T-helper 1 cell (primary cell): Measurements from ENCODE around the gene RBCK1.

Experiments
- DNase-seq, 5 donors: peaks; one replicate each; pipeline ENCODE4 v3.0.0-alpha.2; 2012 to 2020

Gene RBCK1

DNA sequence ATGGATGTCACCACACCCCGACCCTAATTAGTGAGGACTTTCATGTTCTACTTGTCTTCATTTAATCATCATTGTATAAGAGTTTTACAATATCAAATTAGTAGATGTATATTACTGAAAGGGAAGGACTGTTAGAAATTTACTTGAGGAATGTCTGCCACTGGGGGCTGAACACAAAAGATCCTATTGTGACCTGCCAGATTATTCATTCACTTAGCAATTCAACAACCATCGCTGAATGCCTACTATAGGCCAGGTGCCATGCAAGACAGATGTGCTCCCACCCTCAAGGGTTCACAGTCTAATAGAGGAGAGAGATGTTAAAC lies 8.0 kb upstream of the RBCK1 start:
- DNase-seq: no peak

DNA sequence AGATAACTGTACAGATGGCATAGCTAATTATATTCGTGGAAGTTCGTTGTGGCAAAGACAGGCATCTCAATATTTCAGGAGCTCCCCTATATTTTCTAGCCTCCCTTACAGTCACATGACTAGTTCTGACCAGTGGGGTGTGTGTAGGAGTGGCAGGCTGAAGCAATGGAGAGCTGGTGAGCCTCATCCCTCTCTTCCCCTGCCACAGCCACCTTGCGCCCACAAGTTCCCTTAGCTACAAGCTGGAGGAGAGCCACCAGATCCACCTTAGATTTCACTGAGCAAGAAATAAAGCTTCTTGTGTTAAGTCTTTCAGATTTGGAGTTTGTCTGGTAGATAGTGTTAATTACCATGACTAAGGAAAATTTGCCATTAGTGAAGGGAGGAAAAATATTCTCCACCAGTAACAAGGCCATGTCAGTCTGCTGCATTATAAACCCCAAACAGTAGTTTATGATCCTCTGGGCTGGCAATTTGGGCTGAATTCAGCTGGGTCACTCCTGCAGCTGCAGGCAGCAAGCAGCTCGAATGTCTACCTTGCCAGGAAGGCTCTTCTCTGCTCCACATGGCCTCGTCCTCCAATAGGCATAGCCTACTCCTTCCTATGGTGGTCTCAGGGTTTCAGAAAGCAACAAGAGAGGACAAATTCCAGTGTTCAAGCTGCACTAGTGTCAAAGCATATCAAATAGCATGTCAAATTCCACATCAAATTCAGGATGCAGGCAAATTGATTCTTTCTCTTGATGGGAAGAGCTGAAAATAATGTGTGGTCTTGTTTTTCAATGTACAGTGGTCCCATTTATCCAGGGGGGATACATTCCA lies 7.4 kb upstream of the RBCK1 start:
- DNase-seq: no peak

DNA sequence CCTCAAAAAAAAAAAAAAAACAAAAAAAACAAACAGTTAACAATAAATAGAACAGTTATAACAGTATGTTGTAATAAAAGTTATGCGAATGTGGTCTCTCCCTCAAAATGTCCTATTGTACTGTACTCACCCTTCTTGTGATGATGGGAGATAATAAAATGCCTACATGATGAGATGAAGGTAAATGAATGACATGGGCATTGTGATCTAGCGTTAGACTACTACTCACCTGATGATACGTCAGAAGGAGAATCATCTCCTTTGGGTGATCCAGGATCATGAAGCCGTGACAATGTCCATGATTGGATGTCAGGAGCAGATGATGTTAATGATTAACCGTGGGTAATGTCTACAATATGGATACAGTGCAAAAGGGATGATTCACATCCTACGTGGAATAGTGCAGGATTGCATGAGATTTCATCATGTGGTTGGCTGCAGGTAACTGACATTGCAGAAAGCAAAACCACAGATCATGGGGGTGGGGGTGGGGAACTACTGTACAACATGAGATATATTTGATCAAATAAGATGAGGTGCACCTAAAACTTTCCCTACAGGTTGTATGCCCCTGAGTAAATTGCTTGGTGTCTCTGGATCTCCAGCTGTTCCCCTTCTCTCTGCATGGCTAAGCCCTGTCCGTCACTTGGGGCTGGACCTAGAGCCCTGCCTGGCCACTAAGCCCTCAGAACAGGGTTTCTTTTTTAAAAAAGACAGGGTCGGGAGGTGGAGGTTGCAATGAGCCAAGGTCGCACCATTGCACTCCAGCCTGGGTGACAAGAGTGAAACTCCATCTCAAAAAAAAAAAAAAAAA lies 6.2 kb upstream of the RBCK1 start:
- DNase-seq: peak in 1 of 5 donors; percentile 62

DNA sequence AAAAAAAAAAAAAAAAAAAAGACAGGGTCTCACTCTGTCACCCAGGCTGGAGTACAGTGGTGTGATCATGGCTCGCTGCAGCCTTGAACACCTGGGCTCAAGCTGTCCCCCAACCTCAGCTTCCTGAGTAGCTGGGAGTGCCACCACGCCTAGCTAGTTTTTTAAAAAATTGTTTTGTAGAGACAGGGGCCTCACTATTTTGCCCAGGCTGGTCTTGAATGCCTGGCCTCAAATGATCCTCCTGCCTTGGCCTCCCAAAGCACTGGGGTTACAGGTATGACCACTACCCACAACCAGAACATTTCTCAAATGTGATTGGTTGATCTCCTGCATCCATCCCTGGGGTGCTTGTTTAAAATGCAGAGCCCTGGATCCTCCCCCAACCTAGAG lies 5.6 kb upstream of the RBCK1 start:
- DNase-seq: no peak

DNA sequence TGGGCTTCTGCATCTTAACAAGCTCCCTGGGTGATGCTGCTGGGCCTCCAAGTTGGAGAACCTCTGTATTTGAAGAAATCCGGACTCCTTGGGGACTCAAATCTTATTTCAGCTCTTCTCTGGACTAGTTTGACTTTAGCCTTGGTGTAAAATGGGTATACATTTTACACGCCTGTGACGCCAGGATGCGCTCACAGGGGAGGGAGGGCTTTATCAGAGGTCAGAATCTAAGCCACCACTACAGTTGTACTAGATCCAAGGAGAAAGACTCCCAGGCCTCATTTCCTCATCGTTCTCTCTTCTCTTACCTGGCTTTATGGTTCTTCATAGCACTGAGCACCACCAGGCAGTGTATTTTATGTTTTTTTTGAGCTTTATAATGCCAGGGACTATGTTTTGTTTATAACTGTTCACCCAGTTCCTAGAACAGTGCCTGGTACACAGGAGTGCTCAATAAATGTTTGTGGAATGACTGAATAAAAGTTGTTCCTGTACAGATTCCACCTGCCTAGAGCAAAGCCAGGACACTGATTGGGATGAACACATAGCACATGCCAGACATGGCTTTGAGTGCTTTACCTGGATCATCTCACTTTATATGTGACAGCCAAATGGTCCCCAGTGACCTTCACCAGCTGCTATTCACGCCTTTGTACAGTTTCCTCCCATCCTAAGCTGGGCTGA lies 5.1 kb upstream of the RBCK1 start:
- no peak for DNase-seq

DNA sequence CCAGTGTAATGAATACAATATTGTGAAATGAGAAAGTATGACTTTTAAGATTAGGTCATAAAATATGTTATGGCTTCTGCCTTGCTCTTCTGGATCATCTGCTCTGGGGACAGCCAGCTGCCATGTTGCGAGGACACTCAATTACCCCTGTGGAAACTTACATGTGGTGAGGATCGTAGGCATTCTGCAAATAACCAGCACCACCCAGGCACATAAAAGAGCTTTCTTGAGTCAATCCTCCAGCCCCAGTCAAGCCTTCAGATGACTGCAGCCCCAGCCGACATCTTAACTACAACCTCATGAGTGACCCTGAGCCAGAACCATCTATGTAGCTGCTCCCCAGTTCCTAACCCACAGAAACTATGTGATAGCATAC lies 4.5 kb upstream of the RBCK1 start:
- DNase-seq: no peak

DNA sequence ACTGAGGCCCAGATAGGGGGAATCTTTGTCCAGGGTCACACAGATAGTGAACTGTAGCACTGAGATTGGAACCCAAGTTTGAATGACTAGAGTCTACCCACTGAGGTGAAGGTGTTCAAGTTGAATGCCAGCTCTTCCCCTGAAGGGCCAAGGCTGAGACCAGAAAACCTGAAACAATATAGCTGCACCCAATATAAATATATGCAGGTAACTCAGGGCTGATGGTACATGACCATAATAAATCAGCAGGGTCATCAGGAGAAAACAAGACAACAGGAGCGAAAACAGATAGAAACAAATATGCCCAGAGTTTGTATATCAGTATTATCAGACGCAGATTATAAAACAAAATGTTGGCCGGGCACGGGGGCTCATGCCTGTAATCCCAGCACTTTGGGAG lies 4.0 kb upstream of the RBCK1 start:
- no peak for DNase-seq

DNA sequence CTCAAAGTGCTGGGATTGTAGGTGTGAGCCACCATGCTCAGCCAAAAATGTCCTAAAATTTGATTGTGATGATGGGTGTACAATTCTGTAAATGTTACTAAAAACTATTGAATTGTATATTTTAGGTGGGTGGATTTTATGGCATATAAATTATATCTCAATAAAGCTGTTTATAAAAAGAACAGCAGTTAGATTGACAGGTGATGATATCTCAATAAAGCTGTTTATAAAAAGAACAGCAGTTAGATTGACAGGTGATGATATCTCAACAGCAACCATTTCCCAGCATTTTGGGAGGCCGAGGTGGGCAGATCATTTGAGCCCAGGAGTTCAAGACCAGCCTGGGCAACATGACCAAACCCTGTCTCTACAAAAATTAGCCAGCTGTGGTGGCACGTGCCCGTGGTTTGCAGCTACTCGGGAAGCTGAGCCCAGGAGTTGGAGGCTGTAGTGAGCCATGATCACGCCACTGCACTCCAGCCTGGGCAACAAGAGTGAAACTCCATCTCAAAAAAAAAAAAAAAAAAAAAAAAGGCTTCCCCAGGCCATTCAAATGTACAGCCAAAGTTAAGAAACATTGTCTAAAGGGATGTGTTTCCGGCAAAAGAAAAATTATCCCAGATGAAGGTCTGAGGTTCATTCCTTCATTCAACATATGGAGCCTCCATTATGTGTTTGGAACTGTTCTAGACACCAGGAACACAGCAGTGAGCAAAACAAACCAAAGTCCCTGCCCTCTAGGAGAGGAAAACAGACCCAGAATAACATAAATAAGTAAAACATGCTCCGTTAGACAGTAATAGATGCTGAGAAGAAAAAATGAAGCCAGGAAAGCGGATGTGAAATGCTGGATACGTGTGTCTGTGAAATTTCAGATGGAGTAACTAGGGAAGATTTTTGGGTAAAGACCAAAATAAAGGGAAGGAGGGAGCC lies 1.6 kb upstream of the RBCK1 start:
- DNase-seq: no peak

DNA sequence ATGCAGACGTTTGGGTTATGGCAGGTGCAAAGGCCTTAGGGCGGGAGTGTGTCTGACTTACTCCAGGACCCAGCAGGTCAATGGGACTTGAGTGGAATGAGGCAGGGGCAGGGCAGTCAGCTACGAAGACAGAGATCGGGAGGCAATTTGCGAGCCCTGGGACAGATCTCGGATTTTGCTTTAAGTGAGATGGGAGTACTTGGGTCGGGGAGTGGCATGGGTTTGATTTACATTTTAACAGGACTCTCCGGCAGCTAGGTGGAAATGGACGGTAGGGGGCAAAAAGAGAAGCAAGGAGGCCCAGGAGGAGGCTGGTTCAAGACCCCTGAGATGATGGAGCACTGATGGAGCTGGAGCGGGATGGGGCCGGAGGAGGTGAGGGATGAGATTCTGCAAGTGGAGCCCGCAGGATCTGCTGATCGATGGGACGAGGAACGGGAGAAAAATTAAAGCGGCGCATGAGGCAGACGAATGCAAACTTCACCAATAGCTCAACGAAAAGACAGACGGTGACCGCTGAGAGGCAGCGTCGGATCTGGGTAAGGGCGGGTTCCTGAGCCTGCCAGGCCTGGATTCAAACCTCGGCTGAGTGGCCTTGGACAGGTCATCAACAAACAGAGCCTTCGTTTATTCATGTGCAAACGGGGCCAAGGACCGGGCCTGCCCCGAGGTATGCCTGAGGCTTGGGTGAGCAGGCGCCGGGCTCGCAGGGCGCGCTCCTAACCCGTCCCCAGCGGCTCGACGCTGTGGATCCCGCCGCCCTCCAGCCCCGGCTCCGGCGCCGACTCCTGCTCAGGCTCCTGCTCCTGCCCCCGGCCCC lies 756 bp upstream of the RBCK1 start:
- DNase-seq: peak; percentile 56 to 80 (median 63)

DNA sequence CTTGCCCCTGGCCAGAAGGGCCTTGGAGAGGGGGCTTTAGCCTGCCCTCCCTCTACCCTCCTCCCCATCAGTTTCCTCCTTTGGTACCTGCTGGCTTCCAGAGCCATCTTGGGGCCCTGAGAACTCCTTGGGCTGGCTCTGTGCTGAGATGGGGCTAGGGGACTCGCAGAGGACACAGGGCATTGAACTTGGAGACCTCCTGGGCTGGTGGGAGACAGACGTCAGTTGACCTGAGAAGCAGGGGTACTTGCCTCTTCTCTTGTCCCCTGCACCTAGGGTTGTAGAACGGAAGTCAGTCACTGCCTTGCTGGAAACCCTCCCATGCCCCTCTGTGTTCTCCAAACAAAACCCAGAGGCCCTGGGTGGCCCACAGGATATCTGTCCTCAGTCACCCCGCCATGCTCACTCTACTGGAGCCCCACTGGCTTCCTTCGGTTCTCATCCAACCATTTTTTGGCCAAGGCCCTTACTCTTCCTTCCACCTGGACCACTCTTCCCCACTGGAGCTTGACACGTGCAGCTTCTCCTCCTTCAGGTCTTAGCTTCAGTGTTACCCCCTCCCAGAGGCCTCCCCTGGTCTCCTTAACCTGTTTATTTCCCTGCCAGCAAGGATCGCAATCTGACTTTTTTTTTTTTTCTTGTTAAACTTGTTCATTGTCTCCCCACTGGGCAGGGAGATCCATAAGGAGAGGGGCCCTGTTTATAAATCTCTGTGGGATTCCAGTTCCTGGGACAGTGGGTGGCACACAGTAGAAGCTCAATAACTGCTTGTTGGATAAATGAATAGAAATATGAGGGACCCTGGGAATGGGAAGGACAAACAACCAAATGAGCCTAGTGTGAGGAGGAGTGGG lies 971 bp downstream of the RBCK1 start:
- DNase-seq: peak in 1 of 5 donors; percentile 33

DNA sequence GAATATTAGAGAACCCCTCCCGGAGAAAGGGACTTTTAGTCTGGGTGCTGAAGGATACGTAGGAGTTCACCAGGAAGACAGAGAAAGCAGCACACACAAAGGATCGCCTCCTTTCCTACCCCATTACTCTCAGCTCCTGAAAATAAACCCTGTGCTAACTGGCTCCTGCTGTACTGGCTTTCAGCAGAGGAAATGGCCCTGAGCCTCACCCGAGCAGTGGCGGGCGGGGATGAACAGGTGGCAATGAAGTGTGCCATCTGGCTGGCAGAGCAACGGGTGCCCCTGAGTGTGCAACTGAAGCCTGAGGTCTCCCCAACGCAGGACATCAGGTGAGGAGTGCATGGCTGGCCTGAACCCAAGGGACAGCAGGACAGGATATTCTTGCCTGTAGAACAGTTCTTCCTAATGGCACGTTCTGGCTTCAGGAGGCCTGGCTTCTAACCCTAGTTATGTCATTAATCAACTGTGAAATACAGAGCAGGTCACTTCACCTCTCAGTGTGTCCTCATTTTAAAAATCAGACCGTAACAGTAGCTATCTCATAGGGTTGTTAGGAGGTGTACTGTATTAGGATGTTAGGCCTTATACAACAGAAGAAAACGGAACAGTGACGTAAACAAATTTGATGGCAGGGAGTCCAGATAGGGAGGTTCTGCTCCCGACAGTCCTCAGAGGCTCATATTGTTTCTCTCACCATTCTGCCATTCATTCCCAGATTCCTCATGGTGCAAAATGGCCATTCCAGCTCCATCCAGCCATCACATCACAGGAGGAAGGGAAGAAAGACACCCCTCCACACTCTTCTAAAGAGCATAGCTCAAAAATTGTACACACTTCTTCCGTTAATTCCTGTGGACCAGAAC lies 1.8 kb downstream of the RBCK1 start:
- DNase-seq: peak in 1 of 5 donors; percentile 25

DNA sequence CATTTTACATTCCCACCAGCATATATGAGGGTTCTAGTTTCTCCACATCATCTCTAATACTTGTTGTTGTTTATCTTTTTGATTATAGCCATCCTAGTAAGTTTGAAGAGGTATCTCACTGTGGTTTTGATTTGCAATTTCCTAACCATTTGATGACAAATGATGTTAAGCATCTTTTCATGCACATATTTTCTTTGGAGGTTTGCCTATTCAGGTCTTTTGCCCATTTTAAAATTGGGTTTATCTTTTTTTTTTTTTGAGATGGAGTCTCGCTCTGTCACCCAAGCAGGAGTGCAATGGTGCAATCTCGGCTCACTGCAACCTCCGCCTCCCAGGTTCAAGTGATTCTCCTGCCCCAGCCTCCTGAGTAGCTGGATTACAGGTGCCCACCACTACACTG lies 4.0 kb downstream of the RBCK1 start:
- no peak for DNase-seq

DNA sequence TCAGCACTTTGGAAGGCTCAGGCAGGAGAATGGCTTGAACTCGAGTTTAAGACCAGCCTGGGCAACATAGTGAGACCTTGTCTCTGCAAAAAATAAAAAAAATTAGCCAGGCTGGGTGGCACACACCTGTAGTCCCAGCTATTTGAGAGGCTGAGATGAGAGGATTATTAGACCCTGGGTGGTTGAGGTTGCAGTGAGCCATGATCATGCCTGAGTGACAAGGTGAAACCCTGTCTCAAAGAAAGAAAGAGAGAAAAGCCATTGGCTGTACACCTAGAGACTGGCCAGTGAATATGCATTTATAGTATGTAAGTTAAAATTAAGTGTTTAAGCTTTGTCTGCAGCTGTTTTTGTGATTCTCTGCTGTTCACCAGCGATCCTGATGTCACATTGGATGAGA lies 6.1 kb downstream of the RBCK1 start:
- DNase-seq: no peak

DNA sequence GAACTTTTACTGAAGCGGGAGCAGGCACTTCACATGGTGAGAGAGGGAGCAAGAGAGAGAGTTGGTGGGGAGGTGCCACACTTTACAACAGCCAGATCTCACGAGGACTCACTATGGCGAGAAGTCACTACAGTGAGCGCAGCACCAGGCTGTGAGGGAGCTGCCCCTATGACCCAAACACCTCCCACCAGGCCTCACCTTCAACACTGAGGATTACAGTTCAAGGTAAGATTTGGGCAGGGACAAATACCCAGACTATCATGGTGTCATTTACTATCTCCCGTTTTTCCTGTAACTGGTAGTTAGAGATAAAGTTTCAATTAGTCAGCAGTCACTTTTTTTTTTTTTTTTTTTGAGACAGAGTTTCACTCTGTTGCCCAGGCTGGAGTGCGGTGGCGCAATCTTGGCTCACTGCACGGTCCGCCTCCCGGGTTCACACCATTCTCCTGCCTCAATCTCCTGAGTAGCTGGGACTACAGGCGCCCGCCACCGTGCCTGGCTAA lies 7.8 kb downstream of the RBCK1 start:
- DNase-seq: no peak

DNA sequence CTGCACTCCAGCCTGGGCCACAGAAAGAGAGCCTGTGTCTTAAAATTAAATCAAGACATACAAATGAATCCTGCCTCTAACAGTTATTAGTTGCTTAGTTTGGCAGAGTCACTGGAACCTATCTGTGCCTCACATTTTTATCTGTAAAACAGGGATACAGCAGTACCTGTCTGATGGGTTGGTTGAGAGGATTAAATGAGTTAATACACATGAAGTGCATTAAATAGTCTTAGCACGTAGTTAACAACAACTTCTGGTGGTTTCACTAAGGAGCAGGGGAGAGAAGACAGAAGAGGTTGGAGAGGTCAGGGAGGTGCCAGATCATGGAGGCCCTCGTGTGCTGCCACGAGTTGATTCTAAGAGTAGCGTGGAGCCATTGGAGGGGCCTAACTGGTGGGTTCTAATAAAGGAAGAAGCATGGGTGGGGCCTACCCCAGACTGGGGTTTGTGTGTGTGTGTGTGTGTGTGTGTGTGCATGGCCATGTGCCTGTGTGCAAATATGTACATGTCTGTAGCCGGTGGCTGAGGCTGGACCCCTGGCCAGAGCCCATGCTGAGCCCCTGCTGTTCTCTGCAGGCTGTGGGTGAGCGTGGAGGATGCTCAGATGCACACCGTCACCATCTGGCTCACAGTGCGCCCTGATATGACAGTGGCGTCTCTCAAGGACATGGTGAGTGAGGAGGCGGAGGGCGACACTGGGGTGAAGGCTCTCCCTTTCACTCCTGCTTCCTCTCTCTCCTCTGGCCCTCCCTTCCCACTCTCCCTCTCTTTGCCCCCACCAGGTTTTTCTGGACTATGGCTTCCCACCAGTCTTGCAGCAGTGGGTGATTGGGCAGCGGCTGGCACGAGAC lies 9.1 kb downstream of the RBCK1 start:
- no peak for DNase-seq

DNA sequence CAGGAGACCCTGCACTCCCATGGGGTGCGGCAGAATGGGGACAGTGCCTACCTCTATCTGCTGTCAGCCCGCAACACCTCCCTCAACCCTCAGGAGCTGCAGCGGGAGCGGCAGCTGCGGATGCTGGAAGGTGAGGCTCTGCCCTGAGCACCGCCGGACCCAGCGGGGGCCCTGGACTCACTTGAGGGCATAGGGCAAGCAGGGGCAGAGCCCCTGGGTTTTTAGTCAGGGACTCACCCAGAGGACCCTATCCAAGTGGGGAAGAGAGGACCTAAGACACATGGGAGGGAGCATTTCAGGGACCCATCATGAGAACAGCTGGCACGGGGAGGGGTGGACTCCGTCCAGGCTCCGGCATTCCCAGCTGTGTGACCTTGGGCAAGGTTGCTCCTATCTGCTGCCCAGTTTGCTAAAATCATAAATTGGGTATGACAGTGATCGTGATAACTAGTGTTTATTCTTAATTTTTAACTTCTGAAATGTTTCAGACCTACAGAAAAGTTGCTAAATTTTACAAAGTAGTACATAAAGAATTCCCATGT lies 9.8 kb downstream of the RBCK1 start:
- DNase-seq: no peak

DNA sequence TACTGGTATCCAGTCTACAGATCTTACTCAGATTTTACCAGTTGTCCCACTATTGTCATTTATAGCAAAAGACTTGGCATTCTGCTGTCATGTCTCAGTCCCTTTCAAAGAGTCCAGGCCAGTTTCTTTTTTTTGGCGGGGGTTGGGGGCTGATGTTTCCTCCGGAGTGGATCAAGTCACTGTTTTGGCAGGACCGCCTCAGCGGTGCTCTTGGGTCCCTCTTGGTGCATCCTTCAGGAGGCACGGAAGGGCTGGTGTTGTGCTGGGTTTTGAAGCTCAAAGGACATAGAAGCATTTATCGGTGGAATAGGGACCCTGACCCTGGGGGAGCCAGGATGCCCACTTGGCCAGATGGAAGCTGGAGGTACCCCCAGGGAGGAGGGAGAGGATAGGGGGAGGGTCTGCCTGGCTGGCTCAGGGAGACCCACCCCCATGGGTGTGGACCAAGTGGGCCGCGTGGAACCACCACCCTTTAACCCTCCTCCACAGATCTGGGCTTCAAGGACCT lies 10.8 kb downstream of the RBCK1 start:
- DNase-seq: no peak

DNA sequence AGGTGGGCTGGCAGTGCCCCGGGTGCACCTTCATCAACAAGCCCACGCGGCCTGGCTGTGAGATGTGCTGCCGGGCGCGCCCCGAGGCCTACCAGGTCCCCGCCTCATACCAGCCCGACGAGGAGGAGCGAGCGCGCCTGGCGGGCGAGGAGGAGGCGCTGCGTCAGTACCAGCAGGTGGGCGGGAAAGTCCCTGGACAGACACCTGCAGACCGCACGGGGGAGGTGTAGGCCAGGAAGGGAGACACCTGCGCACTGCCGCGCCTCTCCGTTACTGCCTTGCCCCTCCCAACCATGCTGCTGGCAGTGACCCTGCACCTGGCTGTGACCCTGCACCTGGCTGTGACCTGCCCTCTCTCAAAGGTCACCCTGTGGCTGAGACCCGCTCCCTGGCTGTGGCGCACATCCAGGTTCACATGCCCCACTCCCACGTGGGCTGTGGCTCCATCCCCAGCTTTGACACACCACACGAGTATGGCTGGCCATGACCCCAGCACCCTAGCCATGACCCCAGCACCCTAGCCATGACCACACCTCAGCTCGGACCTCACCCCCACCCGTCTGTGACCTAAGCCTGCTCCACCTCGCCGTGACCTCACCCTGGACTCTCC lies 11.6 kb downstream of the RBCK1 start:
- DNase-seq: no peak
